NCI-H510A treated with DMSO at 0.1 percent for 48 hours (cell line): ENCODE measurements around the gene NOSIP.
"Not testable (repeated sequence)": the region's sequence is repeated elsewhere in the genome, so short reads cannot be mapped to it uniquely, and the experiment has no call there.

Experiments used
- DNase-seq: peaks from one replicate; lab custom pipeline; 2025; lab: John Stamatoyannopoulos, UW

Gene NOSIP, protein sequence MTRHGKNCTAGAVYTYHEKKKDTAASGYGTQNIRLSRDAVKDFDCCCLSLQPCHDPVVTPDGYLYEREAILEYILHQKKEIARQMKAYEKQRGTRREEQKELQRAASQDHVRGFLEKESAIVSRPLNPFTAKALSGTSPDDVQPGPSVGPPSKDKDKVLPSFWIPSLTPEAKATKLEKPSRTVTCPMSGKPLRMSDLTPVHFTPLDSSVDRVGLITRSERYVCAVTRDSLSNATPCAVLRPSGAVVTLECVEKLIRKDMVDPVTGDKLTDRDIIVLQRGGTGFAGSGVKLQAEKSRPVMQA

DNA sequence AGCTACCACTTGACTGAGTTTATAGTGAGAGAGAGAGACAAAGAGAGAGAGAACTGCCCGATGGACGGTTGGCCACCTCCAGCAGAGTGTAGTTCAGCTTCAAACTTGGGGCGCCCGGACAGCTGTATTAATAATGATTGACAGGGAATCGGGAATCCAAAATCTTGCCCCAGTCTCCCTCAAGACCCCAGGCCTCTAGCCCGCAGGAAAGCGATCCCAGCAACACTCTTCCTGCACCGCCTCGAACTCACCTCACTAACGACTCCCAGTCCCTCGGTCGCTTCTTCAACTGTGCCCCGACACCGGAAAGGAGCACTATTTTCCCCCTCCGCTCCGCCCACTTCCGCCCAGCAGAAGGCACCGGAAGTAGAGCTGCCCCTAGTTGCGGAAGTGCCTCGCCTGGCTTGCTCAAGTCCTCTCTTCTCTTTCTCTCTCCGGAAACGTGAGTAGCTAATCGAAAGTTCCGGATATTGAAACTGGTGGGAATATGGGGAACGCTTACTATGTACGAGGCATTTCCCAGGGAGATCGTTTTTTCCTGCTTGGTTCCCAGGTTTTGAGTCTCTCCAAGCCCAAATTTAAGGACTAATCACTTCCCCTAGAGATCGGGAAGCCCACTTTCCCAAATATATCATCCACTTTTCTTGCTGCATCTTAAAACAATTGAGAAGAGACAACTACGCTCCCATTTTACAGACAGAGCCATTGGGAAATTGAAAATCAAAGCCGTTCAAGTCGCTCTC, at the start of gene NOSIP:
NOSIP (minus strand) TSS at position 293 of the 743 bp plus-strand sequence. CDS start 19,865 bp downstream, outside the sequence.
- DNase-seq: peak; percentile 98

DNA sequence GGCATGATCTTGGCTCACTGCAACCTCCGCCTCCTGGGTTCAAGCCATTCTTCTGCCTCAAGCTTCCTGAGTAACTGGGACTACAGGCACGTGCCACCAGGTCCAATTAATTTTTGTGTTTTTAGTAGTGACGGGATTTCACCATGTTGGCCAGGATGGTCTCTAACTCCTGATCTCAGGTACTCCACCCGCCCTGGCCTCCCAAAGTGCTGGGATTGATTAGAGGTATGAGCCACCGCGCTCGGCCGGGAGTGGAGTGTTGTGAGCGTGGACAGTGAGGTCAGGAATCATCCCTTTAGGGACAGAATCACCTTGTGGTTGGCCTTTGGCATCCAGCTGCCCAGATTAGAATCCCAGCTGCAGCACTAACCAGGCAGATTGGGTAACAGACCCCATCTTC, 49.3 kb upstream of the NOSIP start:
- DNase-seq: no peak

DNA sequence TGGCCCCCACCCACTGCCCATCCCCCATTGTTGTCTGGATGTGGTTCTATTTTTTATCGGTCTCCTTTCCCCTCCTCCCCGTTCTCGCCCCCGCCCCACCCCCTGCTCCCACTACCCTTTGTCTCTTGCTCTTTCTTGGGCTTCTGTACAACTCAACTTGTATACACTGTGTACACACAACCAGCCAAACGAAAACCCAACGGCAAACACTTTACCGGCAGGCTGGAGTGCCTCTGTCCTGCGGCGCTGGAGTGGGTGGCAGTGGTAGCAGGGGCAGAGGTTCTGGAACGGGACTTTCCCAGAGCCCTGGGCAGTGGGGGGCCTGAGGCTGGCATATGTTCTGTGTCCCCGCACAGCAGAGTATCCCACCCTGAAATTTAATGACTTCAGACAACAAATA, 45.9 kb upstream of the NOSIP start:
- DNase-seq: no peak

DNA sequence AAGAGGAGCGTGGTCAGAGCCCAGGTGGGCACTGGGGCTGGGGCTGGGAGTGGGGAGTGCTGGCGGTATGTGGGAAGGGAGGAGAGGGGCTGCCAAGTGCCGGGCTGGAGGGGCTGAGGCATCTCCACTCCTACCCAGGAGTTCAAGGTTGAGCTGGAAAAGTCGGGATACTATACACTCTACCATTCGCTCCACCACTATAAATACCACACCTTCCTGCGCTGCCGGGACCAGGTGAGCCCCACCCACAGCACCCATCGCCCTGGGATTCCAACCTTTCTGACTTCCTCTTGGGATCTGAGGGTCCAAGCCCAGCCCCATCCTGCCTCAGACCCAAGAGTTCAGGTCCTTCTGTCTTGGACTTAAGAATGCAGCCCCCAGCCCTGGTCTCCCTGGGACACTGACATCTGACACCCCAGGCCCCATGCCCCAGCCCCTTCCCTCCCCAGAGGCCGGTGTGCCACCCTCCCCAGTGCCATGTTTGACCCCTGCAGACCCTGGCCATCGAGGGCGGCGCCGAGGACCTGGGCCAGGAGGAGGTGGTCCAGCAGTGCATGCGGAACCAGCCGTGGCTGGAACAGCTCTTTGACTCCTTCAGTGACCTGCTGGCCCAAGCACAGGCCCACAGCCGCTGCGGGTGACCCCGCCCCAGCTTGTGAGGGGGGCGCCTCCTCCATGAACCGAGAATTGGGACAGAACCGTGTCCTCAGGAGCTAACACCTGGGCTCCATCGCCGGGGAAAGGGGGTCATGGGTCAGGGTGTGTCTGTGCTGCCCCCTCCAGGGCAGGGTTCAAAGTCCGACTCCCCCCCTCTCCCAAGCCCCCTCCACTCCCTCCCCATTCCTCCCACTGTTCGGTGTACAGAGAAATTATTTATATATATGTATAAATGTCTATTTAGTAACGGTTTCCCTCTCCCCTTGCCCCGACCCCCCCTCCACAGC, 44.9 kb upstream of the NOSIP start:
- DNase-seq: no peak

DNA sequence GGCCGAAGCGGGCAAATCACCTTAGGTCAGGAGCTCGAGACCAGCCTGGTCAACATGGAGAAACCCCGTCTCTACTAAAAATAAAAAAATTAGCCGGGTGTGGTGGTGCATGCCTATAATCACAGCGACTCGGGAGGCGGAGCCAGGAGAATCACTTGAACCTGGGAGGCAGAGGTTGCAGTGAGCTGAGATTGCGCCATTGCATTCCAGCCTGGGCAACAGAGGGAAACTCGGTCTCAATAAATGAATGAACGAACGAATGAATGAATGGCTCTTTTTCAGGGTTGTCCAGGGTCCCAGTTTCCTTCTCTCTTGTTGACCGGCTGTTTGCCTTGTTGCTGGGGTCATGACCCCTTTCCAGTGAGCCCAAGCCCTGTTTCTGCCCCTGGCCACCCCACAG, 37.5 kb upstream of the NOSIP start:
- not testable (repeated sequence) for DNase-seq

DNA sequence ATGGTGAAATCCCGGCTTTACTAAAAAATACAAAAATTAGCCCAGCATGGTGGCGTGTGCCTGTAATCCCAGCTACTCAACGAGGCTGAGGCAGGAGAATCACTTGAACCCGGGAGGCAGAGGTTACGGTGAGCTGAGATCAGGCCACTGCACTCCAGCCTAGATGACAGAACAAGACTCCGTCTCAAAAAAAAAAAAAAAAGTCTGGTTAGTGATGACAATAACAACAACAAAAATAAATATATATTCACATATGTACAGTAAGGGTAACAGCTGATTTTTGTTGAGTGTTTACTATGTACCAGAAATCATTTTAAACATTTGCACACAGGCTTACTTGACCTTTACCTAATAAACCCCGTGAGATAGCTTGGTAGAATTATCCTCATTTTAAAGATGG, 36.6 kb upstream of the NOSIP start:
- DNase-seq: no peak

DNA sequence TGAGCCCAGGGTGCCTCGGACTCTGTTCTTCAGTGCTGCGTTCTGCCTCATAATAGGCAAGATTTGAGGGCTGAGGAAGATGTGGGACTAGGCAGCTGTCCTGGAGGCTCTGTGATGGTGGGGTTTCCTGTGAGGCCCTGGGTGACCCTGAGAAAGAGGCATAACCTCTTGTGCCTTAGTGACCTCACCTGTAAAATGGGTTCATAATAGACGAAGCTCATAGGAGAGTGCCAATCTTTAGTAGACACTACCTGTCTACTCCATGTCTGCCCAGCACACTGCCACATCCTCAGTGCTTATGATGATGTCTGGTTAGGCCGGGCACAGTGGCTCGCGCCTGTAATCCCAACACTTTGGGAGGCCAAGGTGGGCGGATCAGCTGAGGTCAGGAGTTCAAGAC, 36.2 kb upstream of the NOSIP start:
- no peak for DNase-seq

DNA sequence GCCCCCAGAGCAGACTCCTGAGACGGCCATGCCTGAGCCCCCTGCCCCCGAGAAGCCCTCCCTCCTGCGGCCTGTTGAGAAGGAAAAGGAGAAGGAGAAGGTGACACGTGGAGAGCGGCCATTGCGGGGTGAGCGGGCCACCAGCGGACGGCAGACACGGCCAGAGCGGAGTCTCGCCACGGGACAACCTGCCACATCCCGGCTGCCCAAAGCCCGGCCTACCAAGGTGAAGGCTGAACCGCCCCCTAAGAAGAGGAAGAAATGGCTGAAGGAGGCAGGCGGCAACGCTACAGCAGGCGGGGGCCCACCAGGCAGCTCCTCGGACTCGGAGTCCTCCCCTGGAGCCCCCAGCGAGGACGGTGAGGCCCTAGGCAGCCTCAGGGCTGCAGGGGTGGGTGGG, 35.5 kb upstream of the NOSIP start:
- no peak for DNase-seq

DNA sequence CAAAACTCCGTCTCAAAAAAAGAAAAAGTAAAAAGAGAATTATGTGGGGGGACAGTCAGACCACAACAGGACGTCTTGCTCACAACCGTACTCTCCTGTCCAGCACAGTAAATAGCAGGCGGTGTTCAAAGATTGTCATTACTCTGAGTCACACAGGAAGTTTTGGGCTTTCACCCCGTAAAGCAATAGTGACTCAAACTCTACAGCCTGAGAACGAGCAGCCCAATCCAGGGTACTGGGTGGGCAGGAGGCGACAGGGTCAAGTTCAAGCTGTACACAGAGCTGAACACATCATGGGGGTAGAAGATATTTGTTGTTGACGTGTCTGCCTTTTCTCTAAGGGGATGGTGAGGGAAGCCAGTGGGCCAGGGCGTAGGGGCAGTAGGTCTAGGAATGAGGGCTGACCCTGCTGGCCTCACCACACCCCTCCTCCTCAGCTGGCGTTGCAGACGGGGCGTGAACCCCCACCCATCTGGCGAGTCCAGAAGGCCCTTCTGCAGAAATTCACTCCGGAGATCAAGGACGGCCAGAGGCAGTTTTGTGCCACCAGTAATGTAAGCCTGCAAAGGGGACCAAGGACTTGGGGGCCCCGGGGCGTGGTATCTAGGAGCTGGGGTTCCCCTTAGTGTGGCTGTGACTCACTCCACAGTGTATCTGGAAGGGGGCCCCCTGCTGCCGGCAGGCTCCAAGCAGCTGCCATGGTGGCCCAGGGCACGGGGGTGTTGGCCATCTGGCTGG, 33.9 kb upstream of the NOSIP start:
- no peak for DNase-seq

DNA sequence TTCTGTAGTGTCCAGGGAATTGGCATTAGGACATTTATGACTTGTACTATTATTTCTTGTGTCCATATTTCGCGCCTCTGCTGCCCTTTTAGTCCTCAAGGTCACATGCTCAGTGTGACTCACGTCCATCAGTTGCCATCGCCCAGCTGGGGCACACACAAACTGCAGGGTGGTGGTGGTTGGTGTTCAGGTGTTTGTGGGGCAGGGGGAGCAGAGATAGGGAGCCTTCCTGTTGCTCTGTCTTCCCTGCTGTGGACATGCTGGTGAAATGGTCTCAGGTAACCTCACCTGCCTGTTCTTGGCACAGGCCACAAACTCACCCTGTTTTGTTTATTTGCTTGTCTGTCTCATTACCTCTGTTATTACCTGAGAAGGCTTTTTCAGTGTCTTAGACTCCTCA, 33.0 kb upstream of the NOSIP start:
- no peak for DNase-seq

DNA sequence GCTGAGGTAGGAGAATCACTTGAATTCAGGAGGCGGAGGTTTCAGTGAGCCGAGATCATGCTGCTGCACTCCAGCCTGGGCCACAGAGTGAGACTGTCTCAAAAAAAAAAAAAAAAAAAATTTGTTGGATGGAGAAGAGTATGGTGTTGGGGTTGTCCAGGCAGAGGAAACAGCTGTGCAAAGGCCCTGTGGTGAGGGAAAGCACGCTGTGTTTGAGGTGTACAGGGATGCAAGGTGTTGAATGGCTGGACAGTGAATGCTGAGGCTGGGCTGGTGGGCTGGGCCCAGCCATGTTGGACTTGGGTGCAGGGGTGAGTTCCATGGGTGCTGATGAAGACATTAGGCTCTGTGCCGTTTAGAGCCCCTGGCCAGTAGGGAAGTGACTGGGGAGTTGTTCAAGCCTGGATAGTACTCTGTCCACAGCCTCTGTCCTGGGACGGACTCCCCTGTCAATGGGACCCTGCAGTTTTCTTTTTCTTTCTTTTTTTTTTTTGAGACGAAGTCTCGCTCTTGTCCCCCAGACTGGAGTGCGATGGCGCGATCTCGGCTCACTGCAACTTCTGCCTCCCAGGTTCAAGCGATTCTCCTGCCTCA, 29.2 kb upstream of the NOSIP start:
- DNase-seq: no peak

DNA sequence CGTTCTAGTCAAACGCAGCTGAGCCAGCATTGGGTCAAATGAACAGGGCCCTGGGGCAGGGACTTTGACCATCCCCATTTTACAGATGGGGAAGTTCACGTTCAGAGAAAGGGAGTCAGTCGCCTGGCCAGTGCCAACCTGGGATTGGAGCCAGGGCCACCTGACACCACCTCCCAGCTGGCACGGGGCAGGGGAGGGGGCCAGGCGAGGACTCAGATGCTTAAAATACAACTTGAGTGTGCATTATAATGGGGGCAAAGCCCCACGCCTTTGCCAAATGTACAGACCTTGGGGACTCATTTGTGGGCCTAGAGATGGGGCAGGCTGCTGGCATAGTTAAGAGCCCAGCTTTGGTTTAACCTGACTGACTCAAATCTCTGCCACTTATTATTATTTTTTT, 25.2 kb upstream of the NOSIP start:
- no peak for DNase-seq

DNA sequence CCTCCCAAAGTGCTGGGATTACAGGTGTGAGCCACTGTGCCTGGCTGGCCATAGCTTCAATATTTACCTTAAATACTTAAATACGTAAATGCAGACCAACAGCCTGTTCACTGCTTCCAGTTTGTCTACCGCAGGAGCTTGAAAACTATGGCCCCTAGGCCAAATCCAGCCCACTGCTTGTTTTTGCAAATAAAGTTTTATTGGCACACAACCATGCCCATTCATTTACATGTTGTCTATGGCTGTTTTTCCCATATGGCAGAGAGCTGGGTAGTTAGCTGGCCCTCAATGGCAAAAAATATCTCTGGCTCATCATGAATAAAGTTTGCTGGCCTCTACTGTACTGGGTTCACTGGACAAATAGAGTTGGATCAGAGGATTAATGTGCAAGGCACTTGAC, 22.4 kb upstream of the NOSIP start:
- no peak for DNase-seq

DNA sequence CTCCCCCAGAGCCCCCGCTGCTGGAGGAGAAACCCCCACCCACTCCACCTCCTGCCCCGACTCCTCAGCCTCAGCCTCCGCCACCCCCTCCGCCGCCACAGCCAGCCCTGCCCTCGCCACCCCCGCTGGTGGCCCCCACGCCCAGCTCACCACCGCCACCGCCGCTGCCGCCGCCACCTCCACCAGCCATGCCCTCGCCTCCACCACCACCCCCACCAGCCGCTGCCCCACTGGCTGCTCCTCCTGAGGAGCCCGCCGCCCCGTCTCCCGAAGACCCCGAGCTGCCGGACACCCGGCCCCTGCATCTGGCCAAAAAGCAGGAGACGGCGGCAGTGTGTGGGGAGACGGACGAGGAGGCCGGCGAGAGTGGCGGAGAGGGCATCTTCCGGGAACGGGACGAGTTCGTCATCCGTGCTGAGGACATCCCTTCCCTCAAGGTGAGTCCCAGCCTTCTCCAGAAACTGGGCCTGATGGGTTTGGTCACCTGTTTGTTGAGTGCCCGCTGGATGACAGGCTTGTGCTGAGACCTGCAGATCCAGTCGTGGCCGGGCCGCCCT, 21.2 kb upstream of the NOSIP start:
- no peak for DNase-seq

DNA sequence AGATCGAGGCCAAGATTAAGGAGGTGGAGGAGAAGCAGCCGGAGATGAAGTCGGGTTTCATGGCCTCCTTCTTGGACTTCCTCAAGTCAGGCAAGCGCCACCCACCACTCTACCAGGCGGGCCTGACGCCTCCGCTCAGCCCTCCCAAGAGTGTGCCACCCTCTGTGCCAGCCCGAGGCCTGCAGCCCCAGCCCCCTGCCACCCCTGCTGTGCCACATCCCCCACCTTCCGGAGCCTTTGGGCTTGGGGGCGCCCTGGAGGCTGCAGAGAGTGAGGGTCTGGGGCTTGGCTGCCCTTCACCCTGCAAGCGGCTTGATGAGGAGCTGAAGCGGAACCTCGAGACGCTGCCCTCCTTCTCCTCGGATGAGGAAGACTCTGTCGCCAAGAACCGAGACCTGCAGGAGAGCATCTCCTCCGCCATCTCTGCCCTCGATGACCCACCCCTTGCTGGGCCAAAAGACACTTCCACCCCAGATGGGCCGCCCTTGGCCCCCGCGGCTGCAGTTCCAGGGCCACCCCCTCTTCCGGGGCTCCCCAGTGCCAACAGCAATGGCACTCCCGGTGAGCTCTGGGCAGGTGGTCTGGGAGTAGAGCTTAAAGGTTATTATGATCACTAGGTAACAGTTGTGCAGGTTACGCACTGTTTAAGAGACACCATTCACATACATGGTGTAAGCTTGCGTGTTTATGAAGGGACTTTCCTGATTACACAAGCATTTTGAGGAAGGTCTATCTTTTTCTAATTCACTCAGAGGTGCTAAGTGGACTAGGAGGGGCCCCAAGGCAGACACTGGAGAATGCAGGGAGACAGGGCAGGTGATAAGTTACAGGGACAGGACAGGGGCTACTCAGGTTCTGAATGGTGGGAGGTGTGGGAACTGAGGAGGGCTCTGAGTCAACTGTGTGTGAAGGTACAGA, 19.3 kb upstream of the NOSIP start:
- no peak for DNase-seq

DNA sequence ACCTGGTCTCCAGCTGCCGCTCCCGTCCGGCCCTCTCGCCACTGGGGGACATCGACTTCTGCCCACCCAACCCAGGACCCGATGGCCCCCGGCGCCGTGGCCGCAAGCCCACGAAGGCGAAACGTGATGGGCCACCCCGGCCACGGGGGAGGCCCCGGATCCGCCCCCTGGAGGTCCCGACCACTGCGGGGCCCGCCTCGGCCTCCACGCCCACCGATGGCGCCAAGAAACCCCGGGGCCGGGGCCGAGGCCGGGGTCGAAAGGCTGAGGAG, 17.3 kb upstream of the NOSIP start:
- no peak for DNase-seq

DNA sequence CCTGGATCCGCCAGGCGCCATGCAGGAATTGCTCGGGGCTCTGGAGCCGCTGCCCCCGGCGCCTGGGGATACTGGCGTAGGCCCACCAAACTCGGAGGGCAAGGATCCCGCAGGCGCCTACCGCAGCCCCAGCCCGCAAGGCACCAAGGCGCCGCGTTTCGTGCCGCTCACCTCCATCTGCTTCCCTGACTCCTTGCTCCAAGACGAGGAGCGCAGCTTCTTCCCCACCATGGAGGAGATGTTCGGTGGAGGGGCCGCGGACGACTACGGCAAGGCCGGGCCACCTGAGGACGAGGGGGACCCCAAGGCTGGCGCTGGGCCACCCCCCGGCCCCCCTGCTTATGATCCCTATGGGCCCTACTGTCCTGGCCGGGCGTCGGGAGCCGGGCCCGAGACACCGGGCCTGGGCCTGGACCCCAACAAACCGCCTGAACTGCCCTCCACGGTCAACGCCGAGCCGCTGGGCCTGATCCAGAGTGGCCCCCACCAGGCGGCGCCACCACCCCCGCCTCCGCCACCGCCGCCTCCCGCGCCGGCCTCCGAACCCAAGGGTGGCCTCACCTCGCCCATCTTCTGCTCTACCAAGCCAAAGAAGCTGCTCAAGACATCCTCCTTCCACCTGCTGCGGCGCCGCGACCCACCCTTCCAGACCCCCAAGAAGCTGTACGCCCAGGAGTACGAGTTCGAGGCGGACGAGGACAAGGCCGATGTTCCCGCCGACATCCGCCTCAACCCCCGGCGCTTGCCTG, 16.8 kb upstream of the NOSIP start:
- no peak for DNase-seq

DNA sequence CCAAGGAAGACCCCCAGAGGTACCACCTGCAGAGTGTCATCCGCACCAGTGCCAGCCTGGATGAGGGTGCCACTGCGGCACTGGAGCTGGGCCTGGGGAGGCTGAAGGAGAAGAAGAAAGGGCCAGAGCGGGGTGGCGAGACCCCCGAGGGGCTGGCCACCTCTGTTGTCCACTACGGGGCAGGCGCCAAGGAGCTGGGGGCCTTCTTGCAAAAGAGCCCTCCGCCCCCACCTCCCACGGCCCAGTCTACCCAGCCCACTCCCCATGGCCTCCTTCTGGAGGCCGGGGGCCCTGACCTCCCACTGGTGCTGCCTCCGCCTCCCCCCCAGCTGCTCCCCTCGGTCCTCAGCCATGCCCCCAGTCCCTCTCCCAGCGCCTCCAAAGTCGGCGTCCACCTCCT, 16.1 kb upstream of the NOSIP start:
- no peak for DNase-seq

DNA sequence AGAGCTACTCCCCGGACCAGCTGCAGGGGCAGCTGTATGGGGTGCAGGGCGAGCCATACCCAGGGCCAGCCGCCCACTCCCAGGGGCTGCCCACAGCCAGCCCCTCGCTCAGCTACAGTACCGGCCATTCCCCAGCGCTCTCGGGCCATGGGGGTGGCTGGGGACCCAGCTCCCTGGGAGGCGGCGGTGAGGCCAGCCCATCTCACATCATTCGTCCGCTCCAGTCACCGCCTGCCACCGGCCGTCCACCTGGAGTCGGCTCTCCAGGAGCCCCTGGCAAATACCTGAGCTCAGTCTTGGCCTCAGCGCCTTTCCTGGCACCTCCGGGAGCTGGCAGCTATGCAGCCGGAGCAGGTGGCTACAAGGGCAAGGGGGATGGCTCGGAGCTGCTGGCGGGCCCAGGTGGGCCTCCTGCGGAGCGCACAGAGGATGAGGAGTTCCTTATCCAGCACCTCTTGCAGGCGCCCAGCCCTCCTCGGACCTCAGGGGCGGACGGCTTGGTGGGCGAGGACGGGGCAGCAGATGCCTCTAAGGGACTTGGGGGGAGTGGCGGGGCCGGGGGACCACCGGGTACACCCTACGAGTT, 15.6 kb upstream of the NOSIP start:
- no peak for DNase-seq
